Kidney (tissue), 14 donors: Measurements from ENCODE around the gene EEF1G. TPM values are rescaled to one million over a fixed set of nuclear protein-coding genes. Genes with fewer than 3 reads are reported as not detected.
"Not testable (repeated sequence)": the region's sequence is repeated elsewhere in the genome, so short reads cannot be mapped to it uniquely, and the experiment has no call there.

Experiments
- DNase-seq, 5 donors: peaks; one replicate each; pipeline ENCODE4 v3.0.0-alpha.2; 2013 to 2020
- FAIRE-seq: peaks from 2 replicates; lab custom pipeline; 2012; peaks lifted over from hg19 to GRCh38; lab: Jason Lieb, UNC
- H3K27ac ChIP-seq, 2 donors: one replicate each; pipeline ENCODE4 v1.7.0; 2013; ENCODE audit warnings: low read depth in 2 of 2, low read length in 2 of 2, inconsistent platforms in 1 of 2
- H3K27me3 ChIP-seq: one replicate; pipeline ENCODE4 v1.7.1; 2013; ENCODE audit warnings: low read length, inconsistent platforms; ENCODE audit not compliant: control insufficient read depth, insufficient read depth
- H3K36me3 ChIP-seq, 3 donors: one replicate each; pipeline versions ENCODE4 v1.7.0 to v1.7.1; 2013; ENCODE audit warnings: low read length in 3 of 3, control low read depth in 1 of 3, inconsistent platforms in 1 of 3; ENCODE audit not compliant: insufficient read depth in 3 of 3, control insufficient read depth in 2 of 3
- H3K4me1 ChIP-seq, 3 donors: one replicate each; pipeline versions ENCODE4 v1.7.0 to v1.7.1; 2013; ENCODE audit warnings: low read length in 3 of 3, inconsistent platforms in 1 of 3, low read depth in 1 of 3; ENCODE audit not compliant: control insufficient read depth in 2 of 3, insufficient read depth in 2 of 3
- H3K4me3 ChIP-seq, 3 donors: one replicate each; pipeline versions ENCODE4 v1.7.0 to v1.8.1; 2013; ENCODE audit warnings: low read length in 3 of 3, control low read depth in 1 of 3, inconsistent platforms in 1 of 3
- H3K9ac ChIP-seq, 3 donors: one replicate each; pipeline versions ENCODE4 v1.7.0 to v1.7.1; 2013; ENCODE audit warnings: low read length in 3 of 3, control low read depth in 1 of 3, inconsistent platforms in 1 of 3
- H3K9me3 ChIP-seq, 3 donors: one replicate each; pipeline versions ENCODE4 v1.7.0 to v1.7.1; 2013; ENCODE audit warnings: low read length in 3 of 3, control low read depth in 1 of 3, inconsistent platforms in 1 of 3; ENCODE audit not compliant: control insufficient read depth in 2 of 3, insufficient read depth in 1 of 3
- CTCF ChIP-seq: IDR thresholded peaks from 3 replicates; pipeline ENCODE4 v1.5.1; 2012; ENCODE audit warnings: mild to moderate bottlenecking, moderate library complexity, borderline replicate concordance; ENCODE audit not compliant: insufficient read depth; ENCODE audit errors: extremely low read depth
- intact Hi-C: fragments of 100-400 bp; cut with DNase I; formaldehyde crosslinking; loops from one replicate; pipeline ENCODE4 v1.11.1; 2022
- polyA plus RNA-seq: library from polyadenylated mRNA; stranded (reverse); fragments of 350-450 nt; fragmentation: Illumina TruSeq; extraction: RNeasy Lipid Tissue Mini Kit (QIAGEN cat#74804); gene quantifications from one replicate; pipeline ENCODE4 v1.2.3, GENCODE V29; 2014; ENCODE audit warnings: low read depth, low replicate concordance; ENCODE audit not compliant: insufficient read depth
- total RNA-seq: library from RNA; stranded (reverse); fragmentation: NEBNext Ultra II Directional; extraction: Animal tissue kit (Norgen Biotek cat#: 25700); gene quantifications from one replicate; pipeline ENCODE4 v1.2.1, GENCODE V29; 2021
- donor health status: control.
- donor health status: control.
- donor health status: control.
- donor health status: control.
- donor health status: control.
- donor health status: DM: yes; HTN: yes; CAD: no.
- donor health status: Normal renal cell carcinoma (clear cell type).

Gene EEF1G
- total and polyA plus RNA-seq, 2 donors from 2014 or later = 1,136 to 1,809 TPM

GRCh38 chr11:62621567-62622470, 48.1 kb upstream of the EEF1G start, which contains the start of gene B3GAT3:
B3GAT3 (minus strand) TSS chr11:62621986; CDS start chr11:62621947, 39 bp downstream.
- peak; percentile 6 for FAIRE-seq
- TF ChIP-seq CTCF = peak; percentile 14
- peaks cover 5 to 14% (median 7%) of the 10 kb centered on the region in 3 donors for H3K4me1 ChIP-seq
- peak within 1 kb of the TSS; percentile 60 to 84 (median 78) for H3K9ac ChIP-seq
- H3K27ac ChIP-seq = peak within 1 kb of the TSS; percentile 85 to 97
- peak; percentile 98 to 100 (median 99) for DNase-seq
- H3K27me3 ChIP-seq = no peaks in the 10 kb centered on the region
- H3K4me3 ChIP-seq = peak within 1 kb of the TSS; percentile 71 to 92 (median 85)
- intact Hi-C loops = no loop called here
- H3K36me3 ChIP-seq = peaks cover 6 to 21% (median 18%) of the 10 kb centered on the region in 3 donors
- no peaks in the 10 kb centered on the region for H3K9me3 ChIP-seq

GRCh38 chr11:62621027-62621566, 47.4 kb upstream of the EEF1G start:
- Histone ChIP-seq H3K27ac (peak overlapping the region; percentile 85 to 97), H3K4me1 (peaks cover 5 to 14% (median 7%) of the 10 kb centered on the region in 3 donors), H3K9me3 (no peaks in the 10 kb centered on the region), H3K36me3 (peaks cover 0 to 18% (median 11%) of the 10 kb centered on the region in 3 donors), H3K27me3 (no peaks in the 10 kb centered on the region), H3K4me3 (peak overlapping the region; percentile 71 to 92 (median 85)), H3K9ac (peak overlapping the region; percentile 13 to 84 (median 78))
- no peak for TF ChIP-seq CTCF
- intact Hi-C loops = no loop called here
- DNase-seq (no peak), FAIRE-seq (no peak)

GRCh38 chr11:62616957-62617356, 43.3 kb upstream of the EEF1G start:
- H3K9me3 ChIP-seq, H3K27me3 ChIP-seq, DNase-seq, H3K27ac ChIP-seq, H3K36me3 ChIP-seq, H3K9ac ChIP-seq, H3K4me3 ChIP-seq, intact Hi-C loops, FAIRE-seq: not testable (repeated sequence)
- peaks cover 5 to 18% (median 10%) of the 10 kb centered on the region in 3 donors for H3K4me1 ChIP-seq

GRCh38 chr11:62615521-62615920, 41.8 kb upstream of the EEF1G start:
- Histone ChIP-seq H3K4me3 (no peak overlapping the region), H3K4me1 (peaks cover 0 to 24% (median 7%) of the 10 kb centered on the region in 3 donors), H3K9ac (no peak overlapping the region), H3K27me3 (no peaks in the 10 kb centered on the region), H3K9me3 (no peaks in the 10 kb centered on the region), H3K27ac (no peak overlapping the region), H3K36me3 (peaks cover 0 to 5% (median 0%) of the 10 kb centered on the region in 3 donors)
- TF ChIP-seq CTCF = no peak
- intact Hi-C loops = no loop called here
- DNase-seq (no peak), FAIRE-seq (no peak)
